DMS 273 (cell line): ENCODE data around the gene MXI1.
"Not testable (repeated sequence)": the region's sequence is repeated elsewhere in the genome, so short reads cannot be mapped to it uniquely, and the experiment has no call there.

Source experiments
- DNase-seq: peaks from one replicate; lab custom pipeline; 2025; ENCODE audit not compliant: unreplicated experiment; lab: John Stamatoyannopoulos, UW

The MXI1 gene

DNA sequence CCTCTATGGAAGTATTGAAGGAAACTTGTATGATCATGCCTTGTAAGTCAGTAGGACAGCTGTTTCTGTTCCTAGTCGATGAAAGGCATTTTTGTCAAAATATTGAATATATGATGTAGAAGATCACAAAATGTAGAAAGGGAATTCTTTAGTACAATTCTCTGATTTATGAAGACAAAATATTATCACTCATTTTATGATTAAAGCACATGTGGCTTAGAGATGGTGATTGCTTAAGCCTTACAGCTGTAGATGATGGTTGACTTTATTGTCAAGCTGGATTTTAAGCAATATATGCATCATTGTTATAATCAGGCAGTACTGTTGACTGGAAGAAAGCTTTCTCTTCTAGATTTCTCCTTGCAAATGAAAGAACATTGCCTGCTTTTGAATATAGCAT, 26.4 kb downstream of the MXI1 start:
- no peak for DNase-seq

DNA sequence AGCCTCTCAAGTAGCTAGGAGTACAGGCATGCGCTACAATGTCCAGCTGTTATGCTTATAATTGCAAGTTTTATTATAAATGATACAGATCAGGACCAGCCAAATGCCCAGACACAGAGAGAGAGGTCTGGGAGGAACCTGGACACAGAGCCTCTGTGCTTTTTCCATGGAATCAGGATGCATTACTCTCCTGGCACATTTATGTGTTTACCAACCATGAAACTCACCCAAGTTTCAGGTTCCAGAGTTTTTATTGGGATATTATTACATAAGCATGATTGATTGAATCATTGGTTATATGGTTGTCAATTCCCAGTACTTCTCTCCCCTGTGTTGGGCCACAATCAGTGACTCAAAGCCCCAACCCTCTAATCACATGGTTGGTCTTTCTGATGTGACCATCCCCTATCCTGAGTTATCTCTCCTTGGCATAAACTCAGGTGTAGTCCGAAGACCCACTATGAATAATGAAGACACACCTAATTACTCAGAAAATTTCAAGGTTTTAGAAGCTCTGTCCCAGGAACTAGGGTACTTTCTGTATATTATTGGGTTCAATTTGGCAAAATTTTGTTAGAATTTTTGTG, 30.6 kb downstream of the MXI1 start:
- DNase-seq = no peak

DNA sequence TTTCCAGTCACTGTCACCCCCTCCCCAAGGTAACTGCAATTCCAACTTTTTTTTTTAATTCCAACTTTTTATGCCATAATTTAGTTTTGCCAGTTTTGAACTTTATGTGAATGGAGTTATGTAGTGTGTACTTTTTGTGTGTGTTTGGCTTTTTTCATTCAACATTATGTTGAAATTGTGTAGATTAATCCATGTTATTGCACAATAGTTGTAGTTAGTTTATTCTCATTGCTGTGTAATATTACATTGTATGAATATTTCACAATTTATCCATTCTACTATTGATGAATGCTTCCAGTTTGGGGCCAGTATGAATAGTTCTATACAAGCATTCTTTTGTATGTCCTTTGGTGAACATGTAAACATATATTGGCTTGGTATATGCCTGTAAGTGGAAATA, 32.5 kb downstream of the MXI1 start:
- DNase-seq = no peak

DNA sequence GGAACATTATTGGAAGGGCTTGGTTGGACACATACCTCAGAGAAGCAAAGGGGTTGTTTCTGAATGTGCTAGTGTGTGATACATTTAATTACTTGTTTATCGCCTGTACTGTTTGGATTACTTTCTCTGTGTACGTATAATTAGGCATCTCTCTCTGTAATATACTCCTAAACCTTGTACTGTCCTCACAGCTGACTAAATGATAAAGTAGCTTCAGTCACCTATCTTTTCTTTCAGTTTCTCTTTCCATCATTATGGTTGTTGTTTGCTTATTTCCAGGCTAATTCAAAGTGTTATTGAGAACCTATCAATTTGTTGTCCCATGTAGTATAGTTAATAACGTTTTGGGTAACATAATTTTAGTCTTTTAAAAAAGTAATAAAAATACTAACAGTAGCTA, 34.0 kb downstream of the MXI1 start:
- DNase-seq = no peak

DNA sequence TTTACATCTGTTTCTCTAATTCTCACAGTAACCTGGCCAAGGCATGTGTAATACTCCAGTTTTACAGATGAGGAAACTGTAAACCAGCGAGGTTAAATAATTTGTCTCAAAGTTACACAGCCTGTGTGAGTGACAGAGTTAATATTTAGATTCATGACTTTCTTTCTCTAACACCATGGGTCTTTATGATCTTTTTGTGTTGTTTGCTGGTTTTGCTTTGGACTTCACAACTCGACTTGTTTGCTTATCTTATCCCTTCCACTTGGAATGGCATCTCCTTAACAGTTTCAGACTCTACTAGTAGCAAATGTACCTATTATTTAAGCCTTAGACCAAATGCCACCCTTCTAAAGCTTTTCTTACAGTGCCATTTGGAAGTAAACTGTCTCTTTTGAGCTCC, 34.4 kb downstream of the MXI1 start:
- DNase-seq = no peak

DNA sequence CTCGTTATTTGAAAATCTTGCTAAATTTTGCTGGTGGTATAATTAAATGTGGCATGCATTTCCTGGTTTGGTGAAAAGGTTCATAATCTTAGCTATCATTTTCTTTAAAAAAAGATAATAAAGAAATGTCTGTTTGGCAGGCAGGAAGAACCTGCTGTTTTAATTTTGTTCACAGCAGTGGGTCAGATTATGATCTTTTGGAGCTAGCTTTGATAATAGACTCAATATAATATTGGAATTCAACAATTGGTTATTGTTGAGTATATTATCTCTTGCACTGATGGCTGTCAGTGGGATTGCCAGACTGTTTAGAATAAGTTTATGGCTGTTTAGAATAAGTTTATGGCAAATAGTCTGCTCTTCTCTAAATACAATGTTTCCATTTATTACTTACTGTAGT, 35.1 kb downstream of the MXI1 start:
- no peak for DNase-seq

DNA sequence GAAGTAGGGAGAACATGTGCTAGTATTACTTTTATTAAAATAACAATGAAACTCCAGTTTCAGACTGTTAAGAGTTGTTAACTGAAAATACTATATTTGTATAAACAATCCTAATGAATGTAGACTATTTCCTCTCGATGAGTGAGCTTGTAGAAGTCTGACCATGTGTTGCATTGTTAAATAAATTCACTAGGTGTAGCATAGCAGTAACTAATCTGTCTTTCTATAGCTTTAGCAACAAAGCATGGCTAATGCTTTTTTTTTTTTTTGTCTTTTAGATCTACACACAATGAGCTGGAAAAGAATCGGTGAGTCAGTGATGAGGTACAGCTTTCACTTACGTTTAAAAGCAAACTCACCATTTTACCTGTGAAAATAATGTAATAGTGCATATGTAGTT, 37.1 kb downstream of the MXI1 start:
- no peak for DNase-seq

DNA sequence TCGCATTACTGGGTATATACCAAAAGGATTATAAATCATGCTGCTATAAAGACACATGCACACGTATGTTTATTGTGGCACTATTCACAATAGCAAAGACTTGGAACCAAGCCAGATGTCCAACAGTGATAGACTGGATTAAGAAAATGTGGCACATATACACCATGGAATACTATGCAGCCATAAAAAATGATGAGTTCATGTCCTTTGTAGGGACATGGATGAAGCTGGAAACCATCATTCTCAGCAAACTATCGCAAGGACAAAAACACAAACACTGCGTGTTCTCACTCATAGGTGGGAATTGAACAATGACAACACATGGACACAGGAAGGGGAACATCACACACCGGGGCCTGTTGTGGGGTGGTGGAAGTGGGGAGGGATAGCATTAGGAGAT, 40.4 kb downstream of the MXI1 start:
- not testable (repeated sequence) for DNase-seq

DNA sequence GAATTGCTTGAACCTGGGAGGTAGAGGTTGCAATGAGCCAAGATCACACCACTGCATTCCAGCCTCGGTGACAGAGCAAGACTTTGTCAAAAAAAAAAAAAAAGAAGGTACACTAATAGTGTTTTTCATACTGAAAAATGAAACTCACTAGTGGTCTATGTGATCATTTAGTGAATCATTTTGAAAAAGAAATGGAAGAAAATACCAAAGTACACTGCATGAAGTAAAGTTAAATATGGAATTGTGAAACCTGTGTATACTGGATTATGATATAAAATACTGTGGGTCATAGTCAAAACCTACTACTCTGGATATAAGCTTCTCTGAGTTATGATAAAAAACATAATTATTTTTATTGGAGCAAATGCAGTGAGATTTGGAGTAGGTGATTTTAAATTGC, 42.1 kb downstream of the MXI1 start:
- not testable (repeated sequence) for DNase-seq

DNA sequence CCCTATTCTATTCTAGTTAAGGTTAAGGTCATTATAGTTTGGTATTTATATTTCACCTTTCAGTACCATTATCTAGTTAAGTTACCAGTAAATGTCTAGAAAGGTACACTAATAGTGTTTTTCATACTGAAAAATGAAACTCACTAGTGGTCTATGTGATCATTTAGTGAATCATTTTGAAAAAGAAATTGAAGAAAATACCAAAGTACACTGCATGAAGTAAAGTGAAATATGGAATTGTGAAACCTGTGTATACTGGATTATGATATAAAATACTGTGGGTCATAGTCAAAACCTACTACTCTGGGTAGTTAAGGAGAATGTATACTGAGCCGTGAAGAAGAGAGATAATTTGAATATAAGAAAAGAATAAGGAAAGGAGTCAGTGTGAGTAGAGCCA, 44.0 kb downstream of the MXI1 start:
- not testable (repeated sequence) for DNase-seq

DNA sequence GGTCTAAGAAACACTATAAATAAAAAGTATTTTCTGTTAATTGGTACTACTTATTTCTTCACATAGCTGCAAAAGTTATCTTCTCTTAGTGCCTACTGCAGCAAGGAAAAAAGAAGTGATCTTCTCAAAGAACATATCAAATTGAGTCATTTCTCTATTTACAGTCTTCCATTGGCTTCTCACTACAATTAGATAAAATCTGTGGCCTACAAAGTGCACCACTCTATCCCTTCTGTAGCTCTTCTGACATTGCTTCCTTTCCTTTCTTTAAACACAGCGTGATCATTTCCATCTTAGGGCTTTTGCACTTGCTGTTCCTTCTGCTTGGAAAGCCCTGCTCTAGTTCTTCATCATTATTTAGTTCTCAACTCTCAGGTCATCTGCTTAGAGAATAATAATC, 44.7 kb downstream of the MXI1 start:
- no peak for DNase-seq

DNA sequence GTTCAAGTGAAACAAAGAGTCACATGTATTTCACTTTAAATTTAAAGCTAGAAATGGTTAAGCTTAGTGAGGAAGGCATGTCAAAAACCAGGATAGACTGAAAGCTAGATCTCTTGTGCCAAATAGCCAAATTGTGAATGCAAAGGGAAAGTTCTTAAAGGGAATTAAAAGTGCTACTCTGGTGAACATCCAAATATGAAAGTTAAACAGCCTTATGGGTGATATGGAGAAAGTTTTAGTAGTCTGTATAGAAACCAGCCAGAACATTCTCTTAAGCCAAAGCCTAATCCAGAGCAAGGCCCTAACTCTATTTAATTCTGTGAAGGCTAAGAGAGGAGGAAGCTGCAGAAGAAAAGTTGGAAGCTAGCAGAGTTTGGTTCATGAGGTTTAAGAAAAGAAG, 47.1 kb downstream of the MXI1 start:
- DNase-seq = no peak

DNA sequence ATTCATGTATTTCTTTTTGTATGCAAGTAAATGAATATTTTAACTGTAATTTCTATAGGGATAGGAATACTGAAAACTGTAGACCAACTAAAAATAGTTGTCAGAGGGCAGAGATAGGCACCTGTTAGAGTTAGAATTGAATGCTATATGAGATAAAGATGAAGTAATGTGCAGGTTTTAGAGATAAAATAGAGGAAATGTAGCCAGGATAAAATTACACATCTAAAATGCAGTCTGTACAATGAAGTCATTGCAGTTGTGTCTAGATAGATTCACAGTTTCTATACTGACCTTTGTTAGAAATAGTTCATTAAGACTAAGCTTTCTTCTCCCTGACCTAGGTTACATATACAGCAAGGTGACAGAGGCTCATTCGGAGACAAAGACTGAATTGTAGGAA, 51.1 kb downstream of the MXI1 start:
- no peak for DNase-seq

DNA sequence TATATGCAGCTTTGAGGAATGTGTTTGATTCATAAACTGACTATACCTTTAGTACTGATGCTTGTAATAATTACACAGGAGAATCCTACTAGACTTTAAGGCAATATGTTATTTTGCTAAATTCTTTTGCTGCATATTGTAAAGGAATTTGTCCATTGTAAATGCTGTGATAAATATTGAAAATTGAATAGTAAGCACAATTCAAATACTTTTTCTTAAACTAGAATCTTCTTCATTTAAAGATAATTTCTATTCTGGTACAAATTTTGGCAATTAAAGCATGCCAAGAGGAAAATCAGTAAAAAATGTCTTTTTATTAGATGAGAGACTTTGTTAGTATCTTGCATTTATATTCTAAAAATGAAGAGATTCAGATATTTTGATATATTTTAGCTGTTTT, 51.9 kb downstream of the MXI1 start:
- DNase-seq = no peak

DNA sequence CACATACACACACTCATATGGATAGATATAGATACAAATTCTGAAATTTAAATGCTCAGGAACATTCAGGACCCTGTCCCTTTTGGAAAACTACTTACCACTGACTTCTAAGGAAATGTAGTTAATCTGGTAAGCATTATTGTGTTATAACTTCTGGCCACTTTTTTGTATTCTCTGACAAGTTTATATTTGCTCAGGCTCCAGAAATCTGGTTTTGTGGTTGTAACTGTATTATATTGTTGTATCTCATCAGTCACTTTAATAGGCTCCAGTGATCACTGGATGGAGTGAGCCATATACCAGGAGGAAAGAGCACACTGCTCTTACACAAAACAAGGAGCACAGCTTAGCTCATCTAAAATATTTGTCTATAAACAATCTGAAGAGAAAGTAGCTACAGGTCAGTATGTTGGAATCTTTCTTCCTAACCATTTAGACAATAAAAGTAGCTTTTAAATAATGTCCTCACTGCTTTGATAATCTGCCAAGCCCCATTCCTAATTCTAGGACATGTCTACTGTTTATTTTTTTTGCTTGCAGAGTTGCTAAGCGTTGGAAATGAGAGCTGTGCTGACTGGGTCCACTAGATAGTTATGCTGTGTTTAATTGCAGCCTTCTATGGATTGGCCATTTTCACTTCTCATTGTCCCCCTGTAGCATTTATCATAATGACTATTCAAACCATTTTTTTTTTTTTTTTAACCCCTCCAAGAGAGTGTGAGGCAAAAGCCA, 53.5 kb downstream of the MXI1 start:
- DNase-seq = no peak

DNA sequence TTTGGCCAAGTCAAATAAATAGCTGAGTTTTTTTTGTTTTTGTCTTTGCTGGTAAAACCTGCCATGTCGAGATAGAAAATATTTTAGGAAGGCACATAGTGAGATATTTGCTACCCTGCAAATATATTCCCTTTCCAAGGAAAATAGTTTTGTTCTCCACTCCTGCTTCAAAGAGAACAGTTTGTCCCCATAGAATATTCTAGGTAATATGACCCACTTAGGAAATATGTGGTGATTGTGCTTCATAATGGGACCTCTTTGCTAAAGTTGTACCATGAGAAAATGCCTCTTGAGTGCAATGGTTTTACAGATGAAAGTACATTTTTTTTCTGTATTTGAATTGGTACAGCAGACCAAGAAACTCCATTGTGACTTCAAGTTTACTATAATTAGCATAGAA, 55.8 kb downstream of the MXI1 start:
- no peak for DNase-seq

DNA sequence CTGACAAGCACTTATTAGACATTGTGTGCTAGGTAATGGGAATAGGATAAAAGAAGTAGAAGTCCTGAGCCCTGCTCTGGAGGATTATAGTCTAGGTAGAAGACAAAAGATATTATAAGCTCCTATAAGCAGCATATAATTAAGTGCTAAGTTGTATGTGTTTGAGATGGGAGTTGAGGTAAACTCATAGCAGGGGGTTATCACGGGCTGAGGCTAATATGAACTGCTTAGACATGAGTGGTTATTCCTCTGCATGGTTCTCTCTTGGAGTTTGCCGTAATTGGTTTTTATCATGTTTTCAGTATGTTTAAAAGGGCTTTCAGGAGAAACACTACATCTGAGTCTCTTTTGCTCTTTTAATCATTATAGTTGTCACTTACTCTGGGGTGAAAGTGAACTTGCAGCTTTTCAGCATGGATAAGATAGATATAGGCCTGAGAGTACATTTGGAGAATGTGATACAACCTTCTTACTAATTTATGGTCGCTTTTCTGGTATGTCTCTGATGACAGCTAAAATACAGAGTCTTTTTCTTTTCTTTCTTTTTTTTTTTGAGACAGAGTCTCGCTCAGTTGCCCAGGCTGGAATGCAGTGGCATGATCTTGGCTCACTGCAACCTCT, 58.3 kb downstream of the MXI1 start:
- no peak for DNase-seq

DNA sequence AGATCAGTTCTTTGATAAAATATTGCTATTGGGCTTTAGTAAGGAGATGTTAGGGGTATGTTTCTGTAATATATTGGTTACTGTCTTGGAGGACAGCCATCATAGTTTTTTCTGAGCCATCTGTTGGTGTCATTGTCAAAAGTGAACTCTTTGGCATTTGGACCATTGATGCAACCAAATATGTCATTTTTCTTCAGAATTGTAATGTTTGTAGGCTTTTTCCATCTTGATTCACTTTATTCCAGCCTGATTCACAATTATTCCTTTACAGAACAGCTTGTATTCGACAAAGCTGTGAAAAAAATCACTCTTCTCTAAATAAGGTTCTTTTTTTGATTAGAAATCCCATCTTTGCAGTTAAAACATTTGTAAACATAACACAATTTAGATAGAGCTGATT, 59.9 kb downstream of the MXI1 start:
- DNase-seq = peak; percentile 26

DNA sequence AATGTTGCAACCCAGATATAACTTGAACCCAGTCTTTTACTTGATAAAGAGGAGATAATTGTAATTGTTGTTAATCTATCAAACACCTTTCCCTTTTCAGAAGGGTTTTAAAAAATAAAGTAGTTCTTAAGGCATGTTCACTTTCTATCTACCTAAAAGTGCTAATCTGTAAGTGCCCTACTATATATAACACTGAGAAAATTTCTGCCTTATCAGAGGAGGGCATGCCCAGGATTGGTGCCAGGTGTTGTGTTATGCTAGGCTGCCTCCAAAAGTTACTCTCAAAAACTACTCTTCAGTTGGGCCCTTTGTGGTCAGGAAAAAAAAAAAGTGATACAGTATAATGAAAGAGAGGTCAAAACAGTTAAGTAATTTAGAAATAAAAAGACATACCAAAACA, 61.0 kb downstream of the MXI1 start:
- peak; percentile 68 for DNase-seq

DNA sequence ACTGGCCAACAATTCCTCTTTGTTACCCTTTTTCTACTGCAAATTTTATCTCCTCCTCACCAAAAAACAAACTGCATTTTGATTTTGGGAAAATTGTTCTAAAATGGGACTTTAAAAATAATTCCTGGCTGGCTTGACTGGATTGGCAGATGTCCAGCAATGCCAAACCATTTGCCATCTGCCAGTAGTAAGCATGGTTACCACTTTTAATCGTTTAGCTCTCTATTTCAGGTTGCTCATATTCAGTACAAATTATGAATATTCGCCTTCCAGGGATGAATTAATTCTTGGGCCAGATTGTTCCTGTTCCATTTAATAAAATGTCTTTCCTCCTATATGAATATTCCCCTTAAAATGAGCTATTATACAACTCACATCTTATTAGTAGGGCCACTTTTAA, 61.6 kb downstream of the MXI1 start:
- peak; percentile 78 for DNase-seq

DNA sequence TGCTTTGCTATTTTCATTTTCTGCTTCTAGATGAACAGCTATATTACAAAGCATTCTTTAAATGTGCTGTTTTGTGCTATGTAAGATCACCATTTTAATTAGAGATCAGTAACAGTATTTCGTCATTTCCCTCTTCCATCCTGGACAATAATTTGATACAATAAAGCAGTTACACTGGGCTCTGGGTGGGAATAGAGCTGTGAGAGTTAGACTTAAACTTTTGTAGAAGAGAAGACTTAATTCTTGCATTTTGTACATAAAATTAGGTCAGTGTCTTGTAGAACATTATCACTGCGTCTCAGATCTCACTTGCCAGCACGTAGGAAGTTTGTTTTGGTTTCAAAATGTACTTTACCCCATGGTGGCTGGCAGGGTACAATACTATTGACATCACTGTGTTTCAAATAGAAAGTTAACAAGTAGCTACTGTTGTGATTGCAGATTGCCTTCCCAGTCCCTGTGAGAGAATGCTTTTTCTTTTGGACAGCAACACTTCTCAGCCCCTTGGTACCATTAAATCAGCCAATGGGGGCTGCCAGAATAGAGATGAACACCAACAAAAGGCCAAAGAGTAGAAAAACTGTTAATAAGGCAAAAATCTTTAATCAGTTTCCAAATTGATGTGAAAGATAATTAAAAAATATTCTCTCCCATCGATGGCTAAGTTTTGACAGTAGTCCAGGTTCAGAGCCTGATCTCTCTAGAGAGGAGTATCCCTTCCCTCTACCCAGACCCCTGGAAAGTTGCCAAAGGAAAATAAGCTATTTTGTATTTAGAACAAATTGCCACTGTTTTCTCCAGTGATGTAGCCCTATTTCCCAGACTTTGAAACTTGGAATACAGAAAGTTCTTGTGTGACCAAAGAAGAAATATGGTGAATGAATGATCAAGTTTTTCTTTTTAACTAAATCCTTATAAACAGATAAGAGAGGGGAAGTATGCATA, 62.2 kb downstream of the MXI1 start:
- DNase-seq = peak; percentile 57

DNA sequence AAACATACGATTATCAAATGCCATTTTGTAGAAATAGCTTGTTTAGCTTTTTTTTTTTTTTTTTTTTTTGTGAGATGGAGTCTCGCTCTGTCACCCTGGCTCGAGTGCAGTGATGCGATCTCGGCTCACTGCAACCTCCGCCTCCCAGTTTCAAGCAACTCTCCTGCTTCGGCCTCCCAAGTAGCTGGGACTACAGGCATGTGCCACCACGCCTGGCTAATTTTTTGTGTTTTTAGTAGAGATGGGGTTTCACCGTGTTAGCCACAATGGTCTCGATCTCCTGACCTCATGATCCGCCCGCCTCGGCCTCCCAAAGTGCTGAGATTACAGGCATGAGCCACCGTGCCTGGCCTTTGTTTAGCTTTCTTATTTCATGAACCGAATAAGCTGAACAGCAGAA, 65.6 kb downstream of the MXI1 start:
- not testable (repeated sequence) for DNase-seq
